Epithelial cell of esophagus (primary cell): ENCODE data around the gene PCDH19.

Source experiments
- DNase-seq: peaks from one replicate; pipeline ENCODE4 v3.0.0; 2010; ENCODE audit warnings: low read depth
- H3K4me3 ChIP-seq: 2 replicates; pipeline ENCODE4 v1.5.1; 2011; ENCODE audit warnings: mild to moderate bottlenecking, low read length, control low read depth
- TF ChIP-seq, protein P1 (sequence below): IDR thresholded peaks from 2 replicates; pipeline ENCODE4 v1.5.1; 2011; ENCODE audit warnings: low read depth, mild to moderate bottlenecking, low read length, control low read depth, inconsistent platforms; ENCODE audit not compliant: insufficient read depth; ENCODE audit errors: missing control alignments

Gene PCDH19

DNA sequence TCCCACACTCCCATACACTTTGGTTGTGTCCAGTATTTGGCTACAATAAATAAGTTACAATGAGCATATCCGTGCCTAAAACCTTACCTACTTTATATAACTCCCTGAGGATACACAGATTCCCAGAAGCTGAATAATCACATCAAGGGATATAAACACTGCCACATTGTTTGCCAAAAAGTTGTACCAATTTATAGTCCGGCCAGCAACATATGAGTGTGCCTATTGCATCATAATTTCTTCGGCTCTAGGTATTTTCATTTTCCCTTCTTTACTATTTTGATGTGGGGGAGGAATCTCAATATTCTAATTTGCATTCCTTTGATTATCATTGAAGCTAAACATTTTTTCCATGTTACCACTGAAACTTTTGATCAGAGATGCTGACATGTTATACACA, 146.4 kb downstream of the PCDH19 start:
- TF ChIP-seq, protein P1, sequence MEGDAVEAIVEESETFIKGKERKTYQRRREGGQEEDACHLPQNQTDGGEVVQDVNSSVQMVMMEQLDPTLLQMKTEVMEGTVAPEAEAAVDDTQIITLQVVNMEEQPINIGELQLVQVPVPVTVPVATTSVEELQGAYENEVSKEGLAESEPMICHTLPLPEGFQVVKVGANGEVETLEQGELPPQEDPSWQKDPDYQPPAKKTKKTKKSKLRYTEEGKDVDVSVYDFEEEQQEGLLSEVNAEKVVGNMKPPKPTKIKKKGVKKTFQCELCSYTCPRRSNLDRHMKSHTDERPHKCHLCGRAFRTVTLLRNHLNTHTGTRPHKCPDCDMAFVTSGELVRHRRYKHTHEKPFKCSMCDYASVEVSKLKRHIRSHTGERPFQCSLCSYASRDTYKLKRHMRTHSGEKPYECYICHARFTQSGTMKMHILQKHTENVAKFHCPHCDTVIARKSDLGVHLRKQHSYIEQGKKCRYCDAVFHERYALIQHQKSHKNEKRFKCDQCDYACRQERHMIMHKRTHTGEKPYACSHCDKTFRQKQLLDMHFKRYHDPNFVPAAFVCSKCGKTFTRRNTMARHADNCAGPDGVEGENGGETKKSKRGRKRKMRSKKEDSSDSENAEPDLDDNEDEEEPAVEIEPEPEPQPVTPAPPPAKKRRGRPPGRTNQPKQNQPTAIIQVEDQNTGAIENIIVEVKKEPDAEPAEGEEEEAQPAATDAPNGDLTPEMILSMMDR: no peak
- peak; percentile 0 for DNase-seq
- H3K4me3 ChIP-seq: no peak overlapping the region

GRCh38 chrX:100248885-100249493, 161.1 kb downstream of the PCDH19 start:
- TF ChIP-seq, protein P1: no peak
- no peak for DNase-seq
- H3K4me3 ChIP-seq: no peak overlapping the region

DNA sequence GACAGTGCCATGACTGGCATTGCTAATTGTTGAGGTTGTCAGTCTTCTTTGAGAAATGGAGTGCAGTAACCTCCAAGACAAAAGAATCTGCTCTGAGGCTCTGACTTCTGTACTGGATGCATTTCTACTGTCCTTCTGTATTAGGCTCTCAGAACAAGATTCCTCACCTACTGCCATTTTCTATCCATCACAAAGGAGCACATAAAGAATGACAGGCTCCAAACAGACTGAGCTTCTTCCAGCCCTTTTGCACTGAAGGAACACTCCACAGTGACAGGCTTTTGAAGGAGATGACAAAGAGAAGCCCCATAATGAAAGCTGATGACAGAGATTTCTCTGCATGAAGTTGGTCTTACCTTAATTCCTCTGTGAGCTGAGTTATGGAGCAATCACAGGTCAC, 162.2 kb downstream of the PCDH19 start:
- DNase-seq: no peak
- no peak overlapping the region for H3K4me3 ChIP-seq
- TF ChIP-seq, protein P1: no peak

GRCh38 chrX:100244681-100245080, 165.4 kb downstream of the PCDH19 start:
- TF ChIP-seq, protein P1: no peak
- DNase-seq: no peak
- no peak overlapping the region for H3K4me3 ChIP-seq
